Measurements from ENCODE around the gene SPRY4. TPM values are rescaled to one million over a fixed set of nuclear protein-coding genes. Genes with fewer than 3 reads are reported as not detected.
A peak's percentile ranks its signal among the peaks of the same experiment; 100 is the strongest.

Gene SPRY4
- total and polyA plus RNA-seq, 2 of the 8 experiments (the other 6 are each of a cell fraction or from before 2014, with no cell fraction given), result 59.1 to 113 TPM

DNA sequence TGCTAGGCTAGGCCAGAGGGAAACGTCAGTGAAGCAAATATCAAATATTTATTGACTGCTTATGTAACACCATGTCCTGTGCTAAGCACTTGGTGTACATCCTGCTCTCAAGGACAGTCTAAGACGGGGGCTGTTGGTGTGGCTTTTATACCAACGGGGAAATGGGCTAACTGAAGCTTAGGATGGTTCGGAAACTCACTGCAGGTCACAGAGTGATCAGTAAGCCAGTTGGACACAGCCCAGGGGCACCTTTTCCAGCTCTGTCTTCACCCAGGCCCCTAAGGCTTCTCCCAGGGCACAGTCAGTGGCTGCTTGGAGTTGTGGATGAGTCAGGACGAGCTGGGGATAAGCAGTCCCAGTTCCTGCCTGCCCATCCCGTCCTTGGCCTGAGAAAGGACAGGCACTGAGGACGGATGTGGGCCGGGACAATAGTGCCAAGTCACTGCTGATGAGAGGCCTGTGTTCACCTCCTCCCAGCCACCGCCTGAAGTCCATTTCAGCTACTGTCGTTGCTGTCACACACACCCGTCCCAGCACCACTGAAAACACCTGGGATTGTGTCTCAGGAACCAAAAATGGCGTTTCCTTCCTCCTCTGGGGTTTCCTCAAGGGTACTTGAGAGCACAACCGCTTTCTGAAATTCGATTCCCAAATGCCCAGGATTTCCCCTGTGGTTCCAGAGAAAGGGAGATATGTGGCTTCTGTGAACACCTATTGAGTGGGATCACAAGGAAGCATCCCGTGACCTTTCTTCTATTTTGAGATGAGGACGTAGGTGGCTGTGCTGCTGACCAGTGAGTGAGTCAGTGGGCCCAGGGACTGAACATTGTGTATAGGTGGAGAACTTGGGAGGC is 17.5 kb upstream of the SPRY4 start:
- no peaks in the 10 kb centered on the region for H3K79me1 ChIP-seq (ENCODE audit: low read depth, low read length)
- no peaks in the 10 kb centered on the region; the same call in 1 of the 2 replicates for H3K23me2 ChIP-seq (ENCODE audit: low read depth, low read length)
- no peaks in the 10 kb centered on the region for H4K20me1 ChIP-seq (replicated peaks in 1 of 2; ENCODE audit: control insufficient read depth in 1 of 2, insufficient read depth in 2 of 2, low read length in 2 of 2)
- peak overlapping the region; percentile 34; the same call in 1 of the 2 replicates for H2BK20ac ChIP-seq (ENCODE audit: low read length)
- H3K79me2 ChIP-seq (ENCODE audit: control insufficient read depth in 1 of 2, insufficient read depth in 2 of 2, low read length in 2 of 2), result no peaks in the 10 kb centered on the region
- no peak overlapping the region for H4K5ac ChIP-seq (ENCODE audit: insufficient read length, low read depth, low read length)
- H2AK5ac ChIP-seq (ENCODE audit: low read depth, low read length), result peak overlapping the region; percentile 60; the same call in 1 of the 2 replicates
- H3K4me1 ChIP-seq (replicated peaks in 1 of 4; ENCODE audit: control insufficient read depth in 3 of 4, insufficient read depth in 4 of 4, low read length in 3 of 4), result no peaks in the 10 kb centered on the region; a peak in 1 of 7 replicates
- CTCF ChIA-PET (ENCODE audit: partially characterized antibody), result interaction anchor here (0.6 kb wide), 1 partner anchor 181 kb away, joined by 3 read pairs; no protein-coding TSS in a partner anchor
- peak overlapping the region; percentile 25; the same call in 1 of the 2 replicates for H2BK15ac ChIP-seq (ENCODE audit: low read length)
- 0 out of 2 replicates have a peak overlapping the region, but pooled peaks have one; percentile 20 for H3K18ac ChIP-seq (ENCODE audit: extremely low read depth, low read length)
- no peak overlapping the region for H3K9ac ChIP-seq (replicated peaks in 1 of 4; ENCODE audit: extremely low read depth in 1 of 4, low read depth in 3 of 4, low read length in 3 of 4)
- no peak for FAIRE-seq
- 88% methylated on average over 16 of the region's 16 CpGs; no CpG with 5 or more reads in 1 of the 2 experiments for WGBS, 2 experiments (ENCODE audit: extremely low coverage in 1 of 2, insufficient coverage in 1 of 2, insufficient read length in 1 of 2, insufficient replicate concordance in 2 of 2, low coverage in 1 of 2, low lambda C conversion rate in 2 of 2, missing lambda C conversion rate in 1 of 2)
- peak overlapping the region; percentile 9; the same call in 1 of the 2 replicates for H2AFZ ChIP-seq (ENCODE audit: low read length)
- H4K8ac ChIP-seq (ENCODE audit: extremely low read depth, insufficient read depth, low read length), result peak overlapping the region; percentile 36; the same call in 1 of the 2 replicates
- peak overlapping the region; percentile 22 for H4K91ac ChIP-seq (replicated peaks; ENCODE audit: insufficient read length, low read length)
- peak overlapping the region; percentile 62 for H3K14ac ChIP-seq (ENCODE audit: insufficient read length)
- H3K27ac ChIP-seq (ENCODE audit: low read depth, low read length), result peak overlapping the region; percentile 28; the same call in 1 of the 2 replicates
- H3K9me3 ChIP-seq (ENCODE audit: insufficient read depth in 2 of 2, low read depth in 1 of 2, low read length in 1 of 2), result peaks cover 27 to 28% of the 10 kb centered on the region in 2 experiments
- no peak overlapping the region for H3K23ac ChIP-seq (ENCODE audit: insufficient read length)
- peaks cover 0 to 20% (median 0%) of the 10 kb centered on the region in 4 experiments; a peak in 3 of 8 replicates for H3K36me3 ChIP-seq (ENCODE audit: control insufficient read depth in 2 of 4, insufficient read depth in 4 of 4, low read length in 3 of 4)
- H3K4ac ChIP-seq (replicated peaks; ENCODE audit: insufficient read length, low read depth, low read length), result peak overlapping the region; percentile 70
- no peak overlapping the region for H3K56ac ChIP-seq (replicated peaks; ENCODE audit: insufficient read length, low read depth, low read length)
- H3K27me3 ChIP-seq (replicated peaks in 1 of 4; ENCODE audit: control insufficient read depth in 3 of 4, extremely low read depth in 1 of 4, insufficient read depth in 3 of 4, low read length in 3 of 4), result no peaks in the 10 kb centered on the region
- POLR2A ChIA-PET (ENCODE audit: partially characterized antibody), result interaction anchor here (0.9 to 1.1 kb wide), 2 partner anchors 11 to 14 kb away, joined by 3 read pairs; no protein-coding TSS in a partner anchor
- no peak overlapping the region for H2BK120ac ChIP-seq (replicated peaks; ENCODE audit: low read depth, low read length)
- H2BK5ac ChIP-seq (ENCODE audit: low read depth, low read length), result peak overlapping the region; percentile 73
- H3K4me3 ChIP-seq (ENCODE audit: extremely low read depth in 1 of 4, insufficient read depth in 2 of 4, low read depth in 3 of 4, low read length in 4 of 4), result no peak overlapping the region
- H3K4me2 ChIP-seq (ENCODE audit: insufficient read depth in 1 of 2, low read depth in 2 of 2, low read length in 2 of 2), result no peak overlapping the region
- DNase-seq (ENCODE audit: low read depth in 1 of 2, low spot score in 2 of 2), result no peak
- H2BK12ac ChIP-seq (ENCODE audit: low read depth, low read length), result peak overlapping the region; percentile 40; the same call in 1 of the 2 replicates
- no peak for TF ChIP-seq EP300 (IDR thresholded peaks at IDR 0.05; ENCODE audit: borderline replicate concordance in 1 of 2, low read depth in 2 of 2, low read length in 2 of 2)
- TF ChIP-seq, protein P1, sequence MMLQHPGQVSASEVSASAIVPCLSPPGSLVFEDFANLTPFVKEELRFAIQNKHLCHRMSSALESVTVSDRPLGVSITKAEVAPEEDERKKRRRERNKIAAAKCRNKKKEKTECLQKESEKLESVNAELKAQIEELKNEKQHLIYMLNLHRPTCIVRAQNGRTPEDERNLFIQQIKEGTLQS (IDR thresholded peaks at IDR 0.05; ENCODE audit: insufficient read depth, low read depth, low read length), result no peak
- no peak for TF ChIP-seq HDAC2 (IDR thresholded peaks at IDR 0.05; ENCODE audit: borderline replicate concordance in 1 of 2, low read depth in 2 of 2, low read length in 2 of 2)
- no peak for TF ChIP-seq CTBP2 (IDR thresholded peaks at IDR 0.05; ENCODE audit: borderline replicate concordance, insufficient read depth, insufficient read length, low read length)
- TF ChIP-seq TBP (IDR thresholded peaks at IDR 0.05; ENCODE audit: low read depth, low read length), result no peak
- TF ChIP-seq KDM4A (IDR thresholded peaks at IDR 0.05; ENCODE audit: low read depth, low read length, severe bottlenecking), result no peak
- TF ChIP-seq TAF7 (optimal IDR thresholded peaks at IDR 0.05; ENCODE audit: borderline replicate concordance, low read depth, low read length), result no peak
- TF ChIP-seq BRCA1 (IDR thresholded peaks at IDR 0.05; ENCODE audit: low read depth, low read length), result no peak
- TF ChIP-seq SP4 (IDR thresholded peaks at IDR 0.05; ENCODE audit: low read length), result no peak

Data from H1 (cell line).